K562 (cell line): ENCODE measurements around the gene FOXI1. TPM values are rescaled to one million over a fixed set of nuclear protein-coding genes. Genes with fewer than 3 reads are reported as not detected.
A peak's percentile ranks its signal among the peaks of the same experiment; 100 is the strongest.

Source experiments
- ATAC-seq: fragments of 200-7000 bp; cut with Tn5 transposase; 3 replicates; pipeline ENCODE4 v1.9.1; 2020; ENCODE audit warnings: moderate library complexity
- BruUV-seq: library from RNA; stranded (reverse); fragments of 400-500 nt; replicated peaks from 2 replicates; lab custom pipeline; 2021; lab: Mats Ljungman, UMichigan
- CTCF ChIA-PET: fragments of 300-600 bp; formaldehyde crosslinking; extraction: SDS; loops from one replicate; lab custom pipeline; 2021; ENCODE audit warnings: low intra/inter-chr PET ratio; lab: Yijun Ruan, JAX
- POLR2A ChIA-PET: fragments of 300-600, 350-650 bp; sonication (Branson Sonifier 250); formaldehyde crosslinking; extraction: SDS; loops from one replicate; lab custom pipeline; 2021; ENCODE audit warnings: antibody characterized with exemption, inconsistent platforms; lab: Yijun Ruan, JAX
- DNase-seq, 4 experiments: peaks; one replicate each; pipeline versions ENCODE4 v3.0.0 to v3.0.0-alpha.2; 2011 to 2018; ENCODE audit warnings: low spot score in 3 of 4, mixed read lengths in 3 of 4; ENCODE audit errors: extremely low read depth in 1 of 4
- FAIRE-seq: peaks from 2 replicates; lab custom pipeline; 2011; peaks lifted over from hg19 to GRCh38; lab: Jason Lieb, UNC
- H2AFZ ChIP-seq: 2 replicates; pipeline ENCODE4 v1.6.0; 2011; ENCODE audit warnings: low read depth, low read length, control low read depth, inconsistent platforms
- H3K27ac ChIP-seq: fragments of 200-600 bp; 3 replicates; pipeline ENCODE4 v1.8.0; 2011; ENCODE audit warnings: low read depth, mild to moderate bottlenecking, control low read depth, inconsistent platforms, low read length, moderate library complexity, mixed read lengths; ENCODE audit errors: extremely low read depth
- H3K27me3 ChIP-seq, 2 experiments: fragments of 300-600 bp in 1 of 2; 2 replicates in 1 of 2; 3 replicates in 1 of 2; pipeline versions ENCODE4 v1.6.0 to v1.8.0; 2011; ENCODE audit warnings: inconsistent platforms in 2 of 2, low read length in 2 of 2, mild to moderate bottlenecking in 1 of 2, mixed read lengths in 1 of 2, moderate library complexity in 1 of 2; ENCODE audit not compliant: control insufficient read depth in 2 of 2, insufficient read depth in 2 of 2
- H3K36me3 ChIP-seq: fragments of 300-600 bp; 3 replicates; pipeline ENCODE4 v1.8.0; 2011; ENCODE audit warnings: mild to moderate bottlenecking, low read length, inconsistent platforms; ENCODE audit not compliant: control insufficient read depth, insufficient read depth
- H3K4me1 ChIP-seq, 2 experiments: fragments of 200-600 bp in 1 of 2; replicated peaks in 1 of 2; 2 replicates in 1 of 2; 3 replicates in 1 of 2; pipeline versions ENCODE4 v1.5.1 to v1.8.0; 2011; ENCODE audit warnings: inconsistent platforms in 2 of 2, low read length in 2 of 2, mild to moderate bottlenecking in 1 of 2, mixed read lengths in 1 of 2, moderate library complexity in 1 of 2; ENCODE audit not compliant: control insufficient read depth in 2 of 2, insufficient read depth in 2 of 2
- H3K4me2 ChIP-seq: 2 replicates; pipeline ENCODE4 v1.6.1; 2011; ENCODE audit warnings: low read length, control low read depth, inconsistent platforms, mixed read lengths; ENCODE audit not compliant: insufficient read depth
- H3K4me3 ChIP-seq: fragments of 200-600 bp; sonication (generic), shearing (Covaris generic); 2 replicates; pipeline ENCODE4 v1.5.1; 2016; ENCODE audit warnings: control low read depth, inconsistent platforms
- H3K79me2 ChIP-seq: fragments of 200-600 bp; 3 replicates; pipeline ENCODE4 v1.8.0; 2011; ENCODE audit warnings: low read length, inconsistent platforms; ENCODE audit not compliant: control insufficient read depth, insufficient read depth
- H3K9ac ChIP-seq, 2 experiments: 2 replicates each; pipeline versions ENCODE4 v1.6.0 to v1.6.1; 2011; ENCODE audit warnings: low read depth in 2 of 2, low read length in 2 of 2, control low read depth in 1 of 2, inconsistent platforms in 1 of 2, mild to moderate bottlenecking in 1 of 2, mixed read lengths in 1 of 2; ENCODE audit not compliant: insufficient read depth in 1 of 2
- H3K9me1 ChIP-seq: one replicate; pipeline ENCODE4 v1.6.0; 2011; ENCODE audit warnings: inconsistent platforms, mild to moderate bottlenecking, low read length, moderate library complexity; ENCODE audit not compliant: control insufficient read depth, insufficient read depth
- H3K9me3 ChIP-seq: replicated peaks from 2 replicates; pipeline ENCODE4 v1.5.1; 2011; ENCODE audit warnings: low read depth, low read length, inconsistent platforms; ENCODE audit not compliant: control insufficient read depth, insufficient read depth
- H4K20me1 ChIP-seq: replicated peaks from 2 replicates; pipeline ENCODE4 v1.6.1; 2011; ENCODE audit warnings: low read length, inconsistent platforms, mixed read lengths; ENCODE audit not compliant: control insufficient read depth, insufficient read depth
- ETV6 ChIP-seq, 3 experiments: fragments of 150-350 bp in 1 of 3; sonication (generic) in 1 of 3; formaldehyde crosslinking in 1 of 3; IDR thresholded peaks; 2 replicates each; pipeline versions ENCODE4 v1.6.1 to v1.8.0; 2014 to 2022; ENCODE audit warnings: borderline replicate concordance in 2 of 3, low read depth in 2 of 3, antibody characterized with exemption in 1 of 3, low read length in 1 of 3, mild to moderate bottlenecking in 1 of 3, missing genetic modification reagents in 1 of 3
- SPI1 ChIP-seq: IDR thresholded peaks from 2 replicates; pipeline ENCODE4 v1.6.1; 2011; ENCODE audit warnings: low read depth, low read length, control low read depth, borderline replicate concordance
- WGBS: fragments of 100-300 bp; shearing (Covaris generic); methylation state at CpG from one replicate; pipeline ENCODE4 v1.1.6; 2016; ENCODE audit warnings: low coverage, mixed read lengths; ENCODE audit not compliant: insufficient coverage; ENCODE audit errors: missing lambda C conversion rate; 5-methylcytosine and 5-hydroxymethylcytosine counted together
- in situ Hi-C: fragments of 300-500 bp; cut with MboI; formaldehyde crosslinking; loops from 4 replicates; pipeline ENCODE4 v1.15.0; 2018; ENCODE audit warnings: inconsistent platforms, mixed read lengths
- intact Hi-C: fragments of 100-400 bp; cut with micrococcal nuclease; formaldehyde crosslinking; loops from 2 replicates; pipeline ENCODE4 v1.14.2; 2022
- polyA plus RNA-seq, 8 experiments: library from polyadenylated mRNA; depleted of rRNA in 4 of 8; stranded (reverse) in 5 of 8; unstranded in 3 of 8; fragments of >200 nt; fragmentation: Nextera tagmentation in 2 of 8; fragmentation: Illumina TruSeq in 1 of 8; extraction: Ambion mirVana in 2 of 8; extraction: Trizol in 1 of 8; gene quantifications; 2 replicates each; pipeline versions ENCODE4 v1.2.1 to v1.2.3, GENCODE V29; 2011 to 2014; ENCODE audit warnings: inconsistent platforms in 1 of 8, missing spikeins in 1 of 8
- total RNA-seq, 7 experiments: library from RNA; depleted of rRNA in 6 of 7; stranded (reverse); fragments of >200 nt in 6 of 7; fragmentation: Illumina TruSeq in 2 of 7; extraction: Trizol in 2 of 7; gene quantifications; 2 replicates each; pipeline versions ENCODE4 v1.2.1 to v1.2.3, GENCODE V29; 2011 to 2021; ENCODE audit warnings: low replicate concordance in 1 of 7
- TF ChIP-seq, protein P1 (sequence below): IDR thresholded peaks from 2 replicates; pipeline ENCODE4 v1.6.1; 2011; ENCODE audit warnings: borderline replicate concordance, low read depth, mild to moderate bottlenecking, moderate library complexity, low read length; ENCODE audit not compliant: insufficient read depth, poor library complexity, severe bottlenecking
- TF ChIP-seq, protein P2 (sequence below): IDR thresholded peaks from 2 replicates; pipeline ENCODE4 v1.6.1; 2012; ENCODE audit warnings: low read depth, low read length, improper control_type of control experiment, borderline replicate concordance

FOXI1 gene
- total and polyA plus RNA-seq, 9 of the 15 experiments (the other 6 are each of a cell fraction or from before 2014, with no cell fraction given): not detected

DNA sequence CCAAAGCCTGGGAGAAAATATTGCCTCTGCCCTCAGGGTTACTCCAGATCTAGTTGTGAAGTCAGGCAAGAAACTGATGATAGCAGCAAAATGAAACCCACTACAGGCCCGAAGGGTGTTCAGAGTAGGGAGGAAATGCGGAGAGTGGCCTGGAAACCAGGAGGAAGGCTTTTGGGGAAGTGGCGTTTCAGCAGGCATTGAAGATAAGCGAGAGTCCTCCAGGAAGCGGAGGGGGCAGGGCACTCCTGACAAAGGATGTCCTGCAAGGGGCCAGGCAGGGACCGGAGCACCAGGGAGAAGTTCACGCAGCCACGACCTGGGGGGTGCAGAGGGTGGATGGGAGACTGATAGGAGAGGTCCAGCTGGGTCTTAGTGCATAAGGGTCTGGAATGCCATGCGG, 7.8 kb upstream of the FOXI1 start:
- BruUV-seq: no TSS peak
- in situ Hi-C loops (loop anchor here (5.0 to 10.0 kb wide), 2 partner anchors 89 to 317 kb away; no protein-coding TSS in a partner anchor), intact Hi-C loops (no loop called here)
- TF ChIP-seq, protein P1, sequence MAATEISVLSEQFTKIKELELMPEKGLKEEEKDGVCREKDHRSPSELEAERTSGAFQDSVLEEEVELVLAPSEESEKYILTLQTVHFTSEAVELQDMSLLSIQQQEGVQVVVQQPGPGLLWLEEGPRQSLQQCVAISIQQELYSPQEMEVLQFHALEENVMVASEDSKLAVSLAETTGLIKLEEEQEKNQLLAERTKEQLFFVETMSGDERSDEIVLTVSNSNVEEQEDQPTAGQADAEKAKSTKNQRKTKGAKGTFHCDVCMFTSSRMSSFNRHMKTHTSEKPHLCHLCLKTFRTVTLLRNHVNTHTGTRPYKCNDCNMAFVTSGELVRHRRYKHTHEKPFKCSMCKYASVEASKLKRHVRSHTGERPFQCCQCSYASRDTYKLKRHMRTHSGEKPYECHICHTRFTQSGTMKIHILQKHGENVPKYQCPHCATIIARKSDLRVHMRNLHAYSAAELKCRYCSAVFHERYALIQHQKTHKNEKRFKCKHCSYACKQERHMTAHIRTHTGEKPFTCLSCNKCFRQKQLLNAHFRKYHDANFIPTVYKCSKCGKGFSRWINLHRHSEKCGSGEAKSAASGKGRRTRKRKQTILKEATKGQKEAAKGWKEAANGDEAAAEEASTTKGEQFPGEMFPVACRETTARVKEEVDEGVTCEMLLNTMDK: no peak
- TF ChIP-seq SPI1: peak; percentile 84; the same call in 1 of the 2 replicates
- peak in 1 of 2 experiments; percentile 53; a peak in 1 of 4 replicates for TF ChIP-seq ETV6 (IDR thresholded peaks at IDR 0.05; ENCODE audit: borderline replicate concordance in 1 of 2, low read depth in 2 of 2, low read length in 1 of 2)
- TF ChIP-seq ETV6 (CRISPR knock-in tag; IDR thresholded peaks at IDR 0.05; ENCODE audit: borderline replicate concordance): no peak
- TF ChIP-seq, protein P2, sequence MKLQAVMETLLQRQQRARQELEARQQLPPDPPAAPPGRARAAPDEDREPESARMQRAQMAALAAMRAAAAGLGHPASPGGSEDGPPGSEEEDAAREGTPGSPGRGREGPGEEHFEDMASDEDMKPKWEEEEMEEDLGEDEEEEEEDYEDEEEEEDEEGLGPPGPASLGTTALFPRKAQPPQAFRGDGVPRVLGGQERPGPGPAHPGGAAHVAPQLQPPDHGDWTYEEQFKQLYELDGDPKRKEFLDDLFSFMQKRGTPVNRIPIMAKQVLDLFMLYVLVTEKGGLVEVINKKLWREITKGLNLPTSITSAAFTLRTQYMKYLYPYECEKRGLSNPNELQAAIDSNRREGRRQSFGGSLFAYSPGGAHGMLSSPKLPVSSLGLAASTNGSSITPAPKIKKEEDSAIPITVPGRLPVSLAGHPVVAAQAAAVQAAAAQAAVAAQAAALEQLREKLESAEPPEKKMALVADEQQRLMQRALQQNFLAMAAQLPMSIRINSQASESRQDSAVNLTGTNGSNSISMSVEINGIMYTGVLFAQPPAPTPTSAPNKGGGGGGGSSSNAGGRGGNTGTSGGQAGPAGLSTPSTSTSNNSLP: no peak
- H4K20me1 ChIP-seq: peaks cover 11% of the 10 kb centered on the region; the same call in 1 of the 2 replicates
- WGBS: 5% methylated on average over 9 of the region's 9 CpGs
- H3K9me3 ChIP-seq: no peaks in the 10 kb centered on the region
- no peak overlapping the region for H3K4me3 ChIP-seq
- H3K9me1 ChIP-seq: no peaks in the 10 kb centered on the region
- H2AFZ ChIP-seq: no peak overlapping the region
- no peak overlapping the region for H3K4me2 ChIP-seq
- peaks cover 0 to 13% of the 10 kb centered on the region in 2 experiments; a peak in 2 of 5 replicates for H3K27me3 ChIP-seq
- DNase-seq (peak in 1 of 4 experiments; percentile 5), ATAC-seq (no peak), FAIRE-seq (no peak)
- H3K79me2 ChIP-seq: no peaks in the 10 kb centered on the region
- ChIA-PET POLR2A (no interaction called here), CTCF (interaction anchor here (5.7 kb wide), 1 partner anchor 119 kb away, joined by 48 read pairs; no protein-coding TSS in a partner anchor)
- H3K4me1 ChIP-seq: no peaks in the 10 kb centered on the region
- H3K9ac ChIP-seq: no peak overlapping the region
- no peaks in the 10 kb centered on the region for H3K36me3 ChIP-seq
- no peak overlapping the region for H3K27ac ChIP-seq
